Motor neuron (in vitro differentiated cells): ENCODE results near the gene BTBD9. TPM values are rescaled to one million over a fixed set of nuclear protein-coding genes. Genes with fewer than 3 reads are reported as not detected.

Experiments used
- ATAC-seq, 8 experiments: fragments of 200-7000 bp; cut with Tn5 transposase; replicated peaks in 6 of 8; 2 replicates each; pipeline ENCODE4 v1.8.0; 2021; ENCODE audit warnings: mild to moderate bottlenecking in 8 of 8, moderate library complexity in 8 of 8
- H3K27ac ChIP-seq, 2 donors: fragments of 250-450 bp; sonication (Bioruptor Pico); 2 replicates each; pipeline ENCODE4 v1.9.0; 2021; ENCODE audit warnings: antibody characterized with exemption in 2 of 2, mild to moderate bottlenecking in 2 of 2, moderate library complexity in 1 of 2
- H3K4me1 ChIP-seq, 2 donors: fragments of 250-450 bp; sonication (Bioruptor Pico); replicated peaks in 1 of 2; 2 replicates each; pipeline ENCODE4 v1.6.1; 2021; ENCODE audit warnings: antibody characterized with exemption in 2 of 2, mild to moderate bottlenecking in 2 of 2, moderate library complexity in 1 of 2
- H3K4me3 ChIP-seq, 5 donors: fragments of 250-450 bp; sonication (Bioruptor Pico); 2 replicates each; pipeline ENCODE4 v1.9.0; 2021; ENCODE audit warnings: antibody characterized with exemption in 5 of 5, mild to moderate bottlenecking in 5 of 5, moderate library complexity in 4 of 5
- WGBS, 10 experiments: fragments of 450-650 bp; shearing (Covaris generic); methylation state at CpG; one replicate each; pipeline ENCODE4 v1.0.0; 2022; 5-methylcytosine and 5-hydroxymethylcytosine counted together
- in situ Hi-C, 9 experiments: fragments of 400-800 bp; cut with MboI; loops; one replicate each; pipeline ENCODE4 v1.15.0; 2021; ENCODE audit warnings: low sequenced_read_pairs in 9 of 9, low pct_unique_long_range_greater_than_20kb in 2 of 9; ENCODE audit not compliant: unreplicated experiment in 9 of 9
- total RNA-seq, 8 experiments: library from RNA; unstranded; fragments of 300-600 nt; gene quantifications; 2 replicates each; pipeline versions ENCODE4 v1.2.3 to v1.2.4, GENCODE V29; 2022

Gene BTBD9
- total RNA-seq, 8 experiments from 2014 or later: 3.8 to 13.0 (median 9.0) TPM

DNA sequence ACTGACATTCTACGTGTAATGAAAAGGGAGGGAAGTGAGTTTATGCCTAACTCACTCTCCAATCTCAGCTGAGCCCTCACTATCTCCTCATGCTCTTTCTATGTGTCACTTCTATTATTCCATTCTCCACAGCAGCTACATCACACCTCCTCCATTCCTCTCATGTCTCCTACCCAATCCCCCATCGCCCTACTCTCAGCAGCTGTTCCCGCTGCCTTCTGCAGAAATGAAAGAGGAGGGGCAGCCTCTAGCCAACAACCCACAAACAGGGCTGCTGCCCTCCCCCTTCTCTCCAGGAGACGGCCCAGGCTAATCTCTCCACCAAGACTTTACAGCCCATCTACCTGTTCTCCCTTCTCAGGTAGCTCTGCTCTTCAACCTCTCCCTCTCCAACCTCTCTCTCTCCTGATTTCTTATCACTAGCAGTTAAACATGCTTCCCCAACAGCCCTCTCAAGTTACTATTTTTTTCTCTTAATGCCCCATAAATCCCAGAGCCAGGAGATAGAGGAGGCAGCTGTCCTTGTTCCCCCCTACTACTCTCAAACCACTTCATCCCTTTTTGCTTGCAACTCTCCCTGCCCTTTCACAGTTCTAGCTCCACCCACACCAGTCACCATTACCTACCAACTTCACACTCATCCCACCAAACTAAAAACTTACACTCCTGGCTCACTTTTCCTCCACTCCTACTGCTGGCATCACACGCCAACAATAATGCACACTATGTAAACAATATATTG is 136.5 kb downstream of the BTBD9 start:
- no peak overlapping the region for H3K4me3 ChIP-seq
- H3K4me1 ChIP-seq: peaks cover 33 to 34% of the 10 kb centered on the region in 2 donors
- in situ Hi-C loops: no loop called here
- ATAC-seq: peak in 4 of 8 experiments; percentile 7 to 33 (median 26)
- H3K27ac ChIP-seq: no peak overlapping the region
- WGBS, 10 experiments: 58 to 100% (median 83%) methylated on average over 2 to 5 of the region's 5 CpGs; no CpG with 5 or more reads in 1 of the 10 experiments

DNA sequence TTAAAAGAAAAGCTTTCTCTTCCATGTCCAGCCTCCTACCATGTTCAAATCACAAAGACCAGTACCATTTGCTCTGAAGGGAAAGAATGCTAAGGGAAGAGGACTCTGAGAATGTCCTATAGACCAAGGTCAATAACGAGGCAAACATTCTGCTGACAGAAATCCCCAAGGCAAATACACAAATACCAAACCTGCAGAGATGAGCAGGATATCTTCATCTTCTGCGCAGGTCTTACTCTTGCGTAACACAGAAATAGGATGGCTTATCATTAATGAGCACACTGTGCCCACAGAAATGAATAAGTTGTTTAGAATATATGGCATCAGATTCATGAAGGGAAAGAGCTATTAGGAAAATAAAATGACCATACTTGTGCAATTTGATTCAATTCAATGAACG is 137.3 kb downstream of the BTBD9 start:
- in situ Hi-C loops: no loop called here
- H3K4me3 ChIP-seq: no peak overlapping the region
- no peak for ATAC-seq
- H3K27ac ChIP-seq: no peak overlapping the region
- 67 to 100% (median 86%) methylated on average over 1 to 4 of the region's 4 CpGs for WGBS, 10 experiments
- H3K4me1 ChIP-seq: peaks cover 34 to 36% of the 10 kb centered on the region in 2 donors

DNA sequence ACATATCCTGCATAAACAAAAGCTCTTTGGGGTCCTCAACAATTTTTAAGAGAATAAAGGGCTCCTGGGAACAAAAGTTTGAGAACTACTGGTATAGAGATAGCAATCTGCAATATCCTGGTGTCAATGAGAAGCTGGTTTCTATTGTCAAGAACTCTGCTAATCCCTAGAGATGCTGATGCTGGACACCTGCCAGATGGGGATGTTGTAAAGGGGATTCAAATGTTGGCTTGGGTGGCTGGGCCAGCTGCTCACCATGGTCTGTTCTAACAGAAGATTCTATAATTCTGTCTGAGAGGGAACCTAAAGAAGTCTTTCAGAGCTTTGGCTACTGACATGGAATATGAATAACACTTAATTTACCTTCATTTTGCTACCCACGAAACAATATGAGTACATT is 137.8 kb downstream of the BTBD9 start:
- peaks cover 34 to 36% of the 10 kb centered on the region in 2 donors for H3K4me1 ChIP-seq
- no peak for ATAC-seq
- in situ Hi-C loops: no loop called here
- H3K4me3 ChIP-seq: no peak overlapping the region
- H3K27ac ChIP-seq: no peak overlapping the region
- 0 to 100% (median 58%) methylated on average over 1 of the region's 1 CpG for WGBS, 10 experiments

DNA sequence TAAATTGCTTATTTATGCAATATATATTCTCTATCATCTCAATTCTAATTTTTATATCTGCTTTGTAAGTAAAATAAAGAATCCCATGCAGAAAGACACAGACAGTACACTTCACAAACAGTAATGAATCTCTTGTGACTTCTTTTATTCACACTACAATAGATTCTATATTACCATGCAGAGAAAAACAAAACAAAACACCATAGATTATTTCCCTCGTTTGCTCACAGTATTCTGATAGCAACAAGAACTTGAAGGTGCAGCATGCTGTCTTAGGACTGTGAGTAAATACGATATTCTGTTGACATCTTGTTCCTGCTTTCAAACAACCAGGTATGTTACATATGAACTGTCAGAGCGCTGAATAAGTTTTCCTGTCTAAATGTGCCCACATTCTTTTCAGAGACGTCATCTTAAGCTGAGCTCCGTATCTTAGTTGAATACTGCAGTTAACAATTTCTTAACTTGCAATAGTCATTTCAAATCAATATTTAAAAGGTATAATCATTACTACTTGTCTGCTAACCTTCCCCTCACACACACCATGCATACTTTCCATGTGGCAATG is 140.1 kb downstream of the BTBD9 start:
- no peak overlapping the region for H3K27ac ChIP-seq
- WGBS, 10 experiments: 28 to 92% (median 54%) methylated on average over 2 to 5 of the region's 5 CpGs
- in situ Hi-C loops: loop anchor here in 3 of 9 experiments (10.0 to 25.0 kb wide), 4 partner anchors 312 to 805 kb away; partner anchors contain the start of genes MDGA1 (in 1 of the 3) and ZFAND3 (in 1 of the 3)
- H3K4me1 ChIP-seq: peaks cover 24 to 28% of the 10 kb centered on the region in 2 donors
- peak in 3 of 8 experiments; percentile 5 to 26 (median 11) for ATAC-seq
- H3K4me3 ChIP-seq: no peak overlapping the region

DNA sequence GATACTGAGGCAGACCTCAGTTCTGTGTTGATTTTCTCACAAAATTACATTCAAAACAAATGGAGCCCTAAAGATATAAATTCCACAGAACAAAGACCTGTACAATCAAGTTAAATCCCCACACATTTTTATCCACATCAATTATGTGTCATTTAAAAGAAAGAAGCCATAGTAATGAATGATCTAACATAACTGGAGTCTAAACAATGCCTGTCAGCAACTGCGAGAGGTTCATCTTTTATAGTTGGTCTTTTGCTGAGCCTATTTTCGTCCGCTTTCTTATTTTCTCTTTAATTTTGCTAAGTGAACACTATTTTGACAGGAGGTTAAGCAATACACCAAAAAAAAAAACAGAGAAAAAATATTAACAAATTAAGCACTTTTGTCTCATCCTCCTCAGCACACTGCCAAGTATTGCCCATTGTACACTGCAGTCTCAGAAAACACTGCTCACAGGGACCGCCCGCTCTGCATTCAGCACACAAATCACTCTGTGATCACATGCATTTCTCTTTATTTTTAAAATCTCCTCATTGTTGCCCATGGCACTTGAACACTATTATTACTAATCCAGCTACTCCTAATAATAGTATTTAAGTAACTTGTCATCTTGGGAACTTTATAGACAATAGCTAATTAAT is 140.8 kb downstream of the BTBD9 start:
- no peak overlapping the region for H3K4me3 ChIP-seq
- no peak overlapping the region for H3K27ac ChIP-seq
- H3K4me1 ChIP-seq: peaks cover 24 to 28% of the 10 kb centered on the region in 2 donors
- WGBS, 10 experiments: 14 to 100% (median 42%) methylated on average over 2 to 5 of the region's 5 CpGs
- in situ Hi-C loops: loop anchor here in 3 of 9 experiments (10.0 to 25.0 kb wide), 4 partner anchors 312 to 804 kb away; partner anchors contain the start of genes MDGA1 (in 1 of the 3) and ZFAND3 (in 1 of the 3)
- peak in 5 of 8 experiments; percentile 81 to 90 (median 84) for ATAC-seq

DNA sequence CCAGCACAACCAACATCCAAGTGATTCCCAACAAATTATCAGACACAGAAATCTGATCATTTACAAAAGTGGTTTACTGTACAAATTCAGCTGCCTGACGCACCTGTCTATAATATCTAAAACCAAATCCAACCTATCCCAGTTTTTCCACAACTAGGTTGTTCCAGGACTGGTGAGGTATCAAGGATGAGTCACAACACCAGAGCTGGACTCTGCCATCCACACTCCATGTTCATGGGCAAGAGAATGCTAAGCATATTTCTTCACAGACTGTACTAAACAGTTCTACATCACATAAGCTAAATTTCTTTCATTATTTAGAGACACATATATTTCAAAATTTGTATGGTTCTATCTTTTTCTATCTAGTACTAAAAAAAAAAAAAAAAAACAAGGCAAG is 141.6 kb downstream of the BTBD9 start:
- Histone ChIP-seq H3K4me3 (no peak overlapping the region), H3K27ac (no peak overlapping the region), H3K4me1 (peaks cover 29 to 35% of the 10 kb centered on the region in 2 donors)
- in situ Hi-C loops: loop anchor here in 3 of 9 experiments (10.0 to 25.0 kb wide), 4 partner anchors 311 to 803 kb away; partner anchors contain the start of genes MDGA1 (in 1 of the 3) and ZFAND3 (in 1 of the 3)
- 100% methylated on average over 1 of the region's 1 CpG; no CpG with 5 or more reads in 5 of the 10 experiments for WGBS, 10 experiments
- no peak for ATAC-seq

DNA sequence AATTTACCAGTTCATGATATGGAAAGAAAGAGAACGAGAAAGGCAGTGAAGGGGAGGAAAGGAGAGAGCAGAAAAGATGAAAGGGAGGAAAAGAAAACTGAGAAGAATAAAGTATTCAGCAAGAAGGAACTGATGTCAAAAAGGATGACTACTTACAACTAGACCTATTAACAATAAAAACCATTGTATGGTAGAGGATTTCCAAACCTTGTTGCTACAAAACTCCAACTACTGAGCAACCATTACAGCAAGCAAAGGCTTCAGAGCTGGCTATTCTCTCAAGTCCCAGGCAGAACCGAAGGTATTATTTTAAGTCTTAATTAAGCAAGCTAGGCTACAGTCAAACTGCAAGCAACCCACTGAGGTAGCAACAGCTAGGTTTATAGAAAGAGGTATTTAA is 142.2 kb downstream of the BTBD9 start:
- 0 to 100% (median 82%) methylated on average over 1 to 2 of the region's 2 CpGs; no CpG with 5 or more reads in 2 of the 10 experiments for WGBS, 10 experiments
- in situ Hi-C loops: loop anchor here in 3 of 9 experiments (10.0 to 25.0 kb wide), 4 partner anchors 310 to 803 kb away; partner anchors contain the start of genes MDGA1 (in 1 of the 3) and ZFAND3 (in 1 of the 3)
- ATAC-seq: no peak
- no peak overlapping the region for H3K4me3 ChIP-seq
- peaks cover 27 to 37% of the 10 kb centered on the region in 2 donors for H3K4me1 ChIP-seq
- no peak overlapping the region for H3K27ac ChIP-seq

DNA sequence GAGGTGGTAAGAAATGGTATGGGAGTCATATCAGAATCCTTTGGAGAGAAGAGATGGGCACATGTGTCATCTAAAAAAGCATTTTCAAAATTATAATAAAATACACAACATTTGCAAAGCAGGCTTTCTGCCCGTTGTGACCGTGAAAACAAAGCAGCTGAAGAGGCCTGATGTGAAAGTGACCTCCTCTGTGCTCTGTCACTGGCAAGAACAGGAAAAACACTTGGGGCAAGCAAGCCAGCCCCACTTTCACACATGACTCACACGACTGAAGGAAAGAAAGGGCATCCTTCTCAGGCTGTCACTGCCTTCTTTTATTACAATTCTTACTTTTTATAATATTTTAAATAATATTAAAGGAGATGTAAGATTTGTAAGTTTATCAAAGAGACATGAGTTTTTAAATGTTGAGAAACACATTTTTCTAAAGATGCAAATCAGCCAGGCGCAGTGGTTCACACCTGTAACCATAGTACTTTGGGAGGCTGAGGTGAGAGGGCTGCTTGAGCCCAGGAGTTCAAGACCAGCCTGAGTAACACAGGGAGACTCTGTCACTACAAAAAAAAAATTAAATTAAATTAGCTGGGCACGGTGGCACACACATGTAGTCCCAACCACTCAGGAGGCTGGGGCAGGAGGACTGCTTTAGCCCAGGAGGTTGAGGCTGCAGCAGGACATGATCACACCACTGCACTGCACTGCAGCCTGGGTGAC is 143.7 kb downstream of the BTBD9 start:
- no peak for ATAC-seq
- 29 to 100% (median 63%) methylated on average over 1 to 5 of the region's 5 CpGs for WGBS, 10 experiments
- Histone ChIP-seq H3K4me3 (no peak overlapping the region), H3K27ac (no peak overlapping the region), H3K4me1 (peaks cover 30 to 37% of the 10 kb centered on the region in 2 donors)
- in situ Hi-C loops: loop anchor here in 3 of 9 experiments (10.0 to 25.0 kb wide), 4 partner anchors 309 to 801 kb away; partner anchors contain the start of genes MDGA1 (in 1 of the 3) and ZFAND3 (in 1 of the 3)

DNA sequence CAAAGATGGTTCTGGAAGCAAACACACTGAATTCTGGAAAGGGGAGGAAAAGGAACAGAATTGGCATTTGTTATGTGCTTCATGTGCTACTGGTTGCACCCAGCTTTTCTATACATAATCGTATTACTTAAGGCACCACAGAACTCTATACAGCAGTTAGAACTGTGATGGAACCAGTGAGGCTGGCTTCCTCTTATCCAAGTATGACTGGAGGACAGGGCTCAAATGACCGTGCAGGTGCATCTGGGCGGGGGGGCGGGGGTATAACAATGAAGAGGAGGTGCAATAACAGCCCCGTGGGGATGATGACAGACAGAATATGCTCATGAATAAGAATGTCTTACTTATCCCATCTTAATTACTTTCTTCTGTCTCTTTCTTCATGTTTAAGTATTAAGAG is 144.2 kb downstream of the BTBD9 start:
- peak in 1 of 8 experiments; percentile 59 for ATAC-seq
- in situ Hi-C loops: loop anchor here in 3 of 9 experiments (10.0 to 25.0 kb wide), 4 partner anchors 308 to 801 kb away; partner anchors contain the start of genes MDGA1 (in 1 of the 3) and ZFAND3 (in 1 of the 3)
- no peak overlapping the region for H3K4me3 ChIP-seq
- H3K4me1 ChIP-seq: peaks cover 30 to 37% of the 10 kb centered on the region in 2 donors
- WGBS, 10 experiments: 0 to 100% (median 67%) methylated on average over 1 to 5 of the region's 5 CpGs; no CpG with 5 or more reads in 1 of the 10 experiments
- H3K27ac ChIP-seq: no peak overlapping the region

DNA sequence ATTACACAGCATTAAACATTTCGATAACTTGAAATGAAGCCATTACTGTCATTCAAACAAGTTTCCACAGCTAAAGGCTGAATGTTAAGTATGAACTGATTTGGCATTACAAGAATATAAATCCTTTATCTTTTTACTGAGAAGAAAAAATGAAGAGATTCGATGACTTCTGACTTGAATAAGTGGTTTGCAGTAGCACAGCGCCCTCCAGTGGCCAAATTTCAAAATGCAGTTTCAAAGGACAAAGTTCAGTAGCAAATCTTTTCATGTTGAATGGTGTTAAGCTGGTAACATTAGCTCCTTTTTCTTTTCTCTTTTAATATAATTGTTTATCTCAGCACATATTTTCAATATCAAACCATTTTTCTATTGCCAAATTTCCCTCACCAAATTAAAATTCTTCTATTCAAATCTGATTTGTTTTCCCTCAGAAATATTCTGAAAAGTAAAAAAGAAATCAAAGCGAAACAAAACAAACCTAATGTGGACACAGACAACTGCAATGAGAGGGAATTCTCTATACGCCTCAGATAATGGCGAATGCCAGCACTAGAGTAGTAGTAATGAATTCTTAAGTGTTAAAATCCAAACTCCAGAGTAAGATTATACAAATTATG is 145.7 kb downstream of the BTBD9 start:
- Histone ChIP-seq H3K27ac (no peak overlapping the region), H3K4me3 (no peak overlapping the region), H3K4me1 (peaks cover 16 to 22% of the 10 kb centered on the region in 2 donors)
- 17 to 38% (median 25%) methylated on average over 3 to 6 of the region's 6 CpGs for WGBS, 10 experiments
- in situ Hi-C loops: loop anchor here in 3 of 9 experiments (10.0 to 25.0 kb wide), 4 partner anchors 307 to 799 kb away; partner anchors contain the start of genes MDGA1 (in 1 of the 3) and ZFAND3 (in 1 of the 3)
- peak; percentile 38 to 60 (median 44) for ATAC-seq

DNA sequence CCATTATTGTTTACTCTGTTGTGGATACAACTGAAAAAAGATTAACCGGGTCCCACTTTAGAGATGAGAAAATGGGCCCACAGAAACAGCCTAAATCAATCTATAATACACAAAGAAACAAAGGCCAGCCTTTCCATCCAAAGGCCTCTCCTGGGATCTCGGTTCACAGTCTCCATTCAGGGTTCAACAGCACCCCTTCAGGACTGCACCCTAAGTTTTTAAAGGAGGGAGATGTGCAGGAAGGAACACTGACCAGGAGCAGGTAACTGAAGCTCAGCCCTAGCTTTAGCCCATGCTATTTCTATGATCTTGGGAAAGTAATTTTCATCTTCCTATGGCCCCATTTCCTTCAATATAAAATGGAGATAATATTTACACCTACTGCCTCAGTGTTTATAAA is 147.7 kb downstream of the BTBD9 start:
- WGBS, 10 experiments: 54 to 100% (median 73%) methylated on average over 1 to 2 of the region's 2 CpGs; no CpG with 5 or more reads in 2 of the 10 experiments
- in situ Hi-C loops: loop anchor here in 3 of 9 experiments (10.0 to 25.0 kb wide), 4 partner anchors 305 to 797 kb away; partner anchors contain the start of genes MDGA1 (in 1 of the 3) and ZFAND3 (in 1 of the 3)
- H3K4me1 ChIP-seq: peaks cover 11% of the 10 kb centered on the region in 2 donors
- H3K27ac ChIP-seq: no peak overlapping the region
- no peak for ATAC-seq
- H3K4me3 ChIP-seq: no peak overlapping the region
